SK-N-MC (cell line): ENCODE measurements around the gene ANKRD10.

ENCODE experiments used
- EZH2 ChIP-seq: fragments of 200-600 bp; sonication (generic); IDR thresholded peaks from one replicate; pipeline ENCODE4 v1.6.1; 2017; ENCODE audit warnings: antibody characterized with exemption
- FOXP2 ChIP-seq: optimal IDR thresholded peaks from 2 replicates; pipeline ENCODE3; 2011; ENCODE audit warnings: mild to moderate bottlenecking, moderate library complexity; ENCODE audit not compliant: insufficient read depth; ENCODE audit errors: extremely low read length, control extremely low read depth
- POLR2AphosphoS5 ChIP-seq: IDR thresholded peaks from 2 replicates; pipeline ENCODE4 v1.6.1; 2012; ENCODE audit warnings: mild to moderate bottlenecking, low read depth, low read length, borderline replicate concordance

DNA sequence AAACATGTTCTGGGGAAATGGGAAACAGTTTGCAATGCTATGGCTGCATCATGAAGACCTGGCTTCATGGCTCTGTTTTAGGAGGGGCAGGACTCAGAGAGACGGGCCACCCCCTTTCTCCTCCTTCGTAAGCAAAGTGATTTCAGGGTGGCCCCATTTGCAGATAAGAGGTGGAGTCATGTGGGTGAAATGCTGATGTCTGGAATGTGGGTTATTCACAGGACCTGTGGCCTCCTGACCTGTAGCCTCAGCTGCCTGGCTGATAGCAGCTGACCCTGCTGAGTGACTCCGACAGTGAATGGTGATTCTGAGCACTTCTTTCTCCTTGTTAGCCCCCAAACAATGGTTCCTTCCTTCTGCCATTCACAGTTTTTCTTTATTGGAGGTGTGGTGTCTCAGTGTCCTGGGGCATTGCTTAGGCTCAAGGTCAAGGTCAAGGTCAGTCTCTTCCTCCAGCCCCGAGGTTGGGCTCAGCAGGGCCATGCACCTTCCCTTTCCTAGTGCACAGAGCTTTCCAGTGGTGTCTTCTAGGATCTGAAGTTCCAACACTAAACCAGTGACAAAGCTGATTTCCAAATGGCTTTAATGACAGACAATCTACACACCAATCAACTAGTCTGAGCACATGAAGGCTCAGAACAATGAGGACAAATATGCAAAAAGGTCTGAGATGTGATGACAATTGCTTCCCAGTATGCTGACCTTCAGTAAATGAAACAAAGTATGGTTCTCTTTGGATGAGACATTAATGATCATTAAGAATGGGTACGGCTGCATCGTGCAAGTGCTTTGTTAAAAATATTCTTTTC is 49.6 kb upstream of the ANKRD10 start:
- TF ChIP-seq POLR2AphosphoS5 = no peak
- TF ChIP-seq EZH2 = no peak
- no peak for TF ChIP-seq FOXP2
